Spleen (tissue), 11 donors: ENCODE data around the gene PAK1IP1. TPM values are rescaled to one million over a fixed set of nuclear protein-coding genes. Genes with fewer than 3 reads are reported as not detected.
"Not testable (repeated sequence)": the region's sequence is repeated elsewhere in the genome, so short reads cannot be mapped to it uniquely, and the experiment has no call there.

Experiments used
- DNase-seq: peaks from one replicate; pipeline ENCODE4 v3.0.0-alpha.2; 2020
- H3K27ac ChIP-seq, 8 donors: fragments of 200-600 bp; sonication (generic) in 7 of 8; 1 replicate in 4 of 8; 2 replicates in 4 of 8; pipeline versions ENCODE4 v1.5.0 to v1.8.0; 2016 to 2021; ENCODE audit warnings: inconsistent platforms in 4 of 8, mild to moderate bottlenecking in 4 of 8, moderate library complexity in 1 of 8
- H3K27me3 ChIP-seq, 7 donors: fragments of 200-600 bp; sonication (generic) in 6 of 7; replicated peaks in 1 of 7; 1 replicate in 4 of 7; 2 replicates in 3 of 7; pipeline versions ENCODE4 v1.5.0 to v1.8.0; 2016 to 2021; ENCODE audit warnings: inconsistent platforms in 3 of 7, mild to moderate bottlenecking in 1 of 7
- H3K36me3 ChIP-seq, 6 donors: fragments of 200-600 bp; sonication (generic) in 5 of 6; 1 replicate in 4 of 6; 2 replicates in 2 of 6; pipeline versions ENCODE4 v1.5.0 to v1.8.0; 2016 to 2021; ENCODE audit warnings: inconsistent platforms in 2 of 6
- H3K4me1 ChIP-seq, 6 donors: fragments of 200-600 bp; sonication (generic) in 5 of 6; 1 replicate in 3 of 6; 2 replicates in 3 of 6; pipeline versions ENCODE4 v1.5.0 to v1.8.0; 2016 to 2021; ENCODE audit warnings: inconsistent platforms in 3 of 6
- H3K4me3 ChIP-seq, 8 donors: fragments of 200-600 bp; sonication (generic) in 7 of 8; 1 replicate in 4 of 8; 2 replicates in 4 of 8; pipeline versions ENCODE4 v1.5.0 to v1.8.0; 2016 to 2021; ENCODE audit warnings: inconsistent platforms in 4 of 8, mild to moderate bottlenecking in 4 of 8, moderate library complexity in 2 of 8
- H3K9me3 ChIP-seq, 8 donors: fragments of 200-600 bp; sonication (generic) in 7 of 8; 1 replicate in 4 of 8; 2 replicates in 4 of 8; pipeline versions ENCODE4 v1.5.0 to v1.8.0; 2016 to 2021; ENCODE audit warnings: inconsistent platforms in 4 of 8
- POLR2A ChIP-seq, 3 donors: fragments of 450-650 bp; IDR thresholded peaks; one replicate each; pipeline ENCODE4 v1.5.1; 2017; ENCODE audit warnings: antibody characterized with exemption in 3 of 3, mild to moderate bottlenecking in 1 of 3
- POLR2AphosphoS5 ChIP-seq, 3 donors: sonication (generic); formaldehyde crosslinking; IDR thresholded peaks; one replicate each; pipeline ENCODE4 v1.5.1; 2017; ENCODE audit warnings: antibody characterized with exemption in 3 of 3
- WGBS, 5 donors: extraction: QIAGEN DNeasy Blood & Tissue Kit in 3 of 5; methylation state at CpG; one replicate each; pipeline versions ENCODE4 v1.1.5 to v1.1.7; 2013 to 2018; 5-methylcytosine and 5-hydroxymethylcytosine counted together
- intact Hi-C: fragments of 100-400 bp; cut with DNase I; formaldehyde crosslinking; loops from one replicate; pipeline ENCODE4 v1.15.0; 2023; ENCODE audit warnings: low total_unique reads
- polyA plus RNA-seq, 3 donors: library from polyadenylated mRNA; stranded (reverse); fragments of 200-250 nt; gene quantifications; one replicate each; pipeline ENCODE4 v1.2.1, GENCODE V29; 2013
- total RNA-seq, 7 donors: library from RNA; depleted of rRNA in 3 of 7; stranded (reverse); fragments of >200 nt in 3 of 7; fragmentation: NEBNext Ultra II Directional in 4 of 7; extraction: Animal tissue kit (Norgen Biotek cat#: 25700) in 4 of 7; gene quantifications; one replicate each; pipeline versions ENCODE4 v1.1.0 to v1.2.1, GENCODE V29; 2016 to 2021
- TF ChIP-seq, protein P1 (sequence below), 11 experiments: fragments of 200-600 bp in 7 of 11; fragments of 450-650 bp in 4 of 11; sonication (generic) in 4 of 11; IDR thresholded peaks in 8 of 11; conservative IDR thresholded peaks in 3 of 11; 1 replicate in 7 of 11; 2 replicates in 4 of 11; pipeline versions ENCODE4 v1.4.0 to v1.8.0; 2016 to 2021; ENCODE audit warnings: antibody characterized with exemption in 11 of 11, inconsistent platforms in 4 of 11, mild to moderate bottlenecking in 1 of 11
- donor health status: healthy with polysubstance abuse.
- donor health status: DM: no; HTN: no; CAD: no; lungs with moderate emphysema.
- donor health status: DM: no; HTN: no; CAD: no.
- donor health status: Bipolar disorder and iron deficiency.
- donor health status: healthy.
- donor health status: DM: no; HTN: no; CAD: no.
- donor health status: DM: yes; HTN: yes; CAD: no.

Gene PAK1IP1
- total and polyA plus RNA-seq, 10 donors, result 7.3 to 14.7 (median 10.9) TPM

DNA sequence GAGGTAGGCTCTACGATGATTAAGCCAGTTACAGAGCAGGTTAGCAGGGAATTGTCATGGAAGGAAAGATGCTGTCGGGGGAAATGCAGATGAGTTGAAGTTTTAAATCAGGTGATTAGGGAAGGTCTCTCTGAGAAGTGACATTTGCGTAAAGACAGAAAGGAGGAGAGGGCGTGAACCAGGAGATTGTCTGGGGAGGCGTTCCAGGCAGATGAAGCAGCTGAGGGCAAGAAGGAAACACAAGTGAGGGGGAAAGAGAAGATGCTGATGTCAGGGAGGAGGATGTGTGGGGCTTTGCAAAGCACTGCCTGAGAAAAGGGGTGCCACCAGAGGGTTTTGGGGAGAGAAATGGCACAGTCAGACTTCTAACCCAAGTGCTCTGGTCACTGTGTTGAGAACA is 50.3 kb downstream of the PAK1IP1 start:
- H3K27ac ChIP-seq, result no peak overlapping the region

DNA sequence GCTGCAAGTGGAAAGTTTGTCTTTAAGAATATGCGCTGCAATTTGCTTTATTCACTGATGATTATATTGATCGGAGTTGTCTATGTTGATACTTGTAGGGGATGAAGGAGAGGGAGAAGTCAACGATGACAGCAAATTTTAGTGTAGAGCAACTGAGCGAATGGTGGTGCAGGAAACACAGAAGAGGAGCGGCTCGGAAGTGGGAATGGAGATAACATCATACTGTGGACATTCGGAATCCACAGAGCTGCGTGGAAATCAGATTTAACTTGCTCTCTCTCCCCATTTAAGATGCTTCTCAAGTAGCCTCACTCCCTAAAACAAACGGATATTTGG is 52.1 kb downstream of the PAK1IP1 start:
- H3K27me3 ChIP-seq, result no peaks in the 10 kb centered on the region
- H3K36me3 ChIP-seq, result peaks cover 0 to 33% (median 6%) of the 10 kb centered on the region in 6 donors
- peaks cover 9 to 56% (median 37%) of the 10 kb centered on the region in 6 donors for H3K4me1 ChIP-seq
- no peaks in the 10 kb centered on the region for H3K9me3 ChIP-seq
- intact Hi-C loops, result loop anchor here (10.0 kb wide), 1 partner anchor 52 kb away; the partner anchor contains the start of genes C6orf52 and PAK1IP1
- peak overlapping the region; percentile 50 to 82 (median 65) for H3K4me3 ChIP-seq
- H3K27ac ChIP-seq, result peak overlapping the region in 7 of 8 donors; percentile 84 to 90 (median 89)
- WGBS, 5 donors, result 35 to 42% (median 38%) methylated on average over 9 of the region's 9 CpGs
- no peak for DNase-seq
- no peak for TF ChIP-seq POLR2A (IDR thresholded peaks at IDR 0.05)
- TF ChIP-seq, protein P1, sequence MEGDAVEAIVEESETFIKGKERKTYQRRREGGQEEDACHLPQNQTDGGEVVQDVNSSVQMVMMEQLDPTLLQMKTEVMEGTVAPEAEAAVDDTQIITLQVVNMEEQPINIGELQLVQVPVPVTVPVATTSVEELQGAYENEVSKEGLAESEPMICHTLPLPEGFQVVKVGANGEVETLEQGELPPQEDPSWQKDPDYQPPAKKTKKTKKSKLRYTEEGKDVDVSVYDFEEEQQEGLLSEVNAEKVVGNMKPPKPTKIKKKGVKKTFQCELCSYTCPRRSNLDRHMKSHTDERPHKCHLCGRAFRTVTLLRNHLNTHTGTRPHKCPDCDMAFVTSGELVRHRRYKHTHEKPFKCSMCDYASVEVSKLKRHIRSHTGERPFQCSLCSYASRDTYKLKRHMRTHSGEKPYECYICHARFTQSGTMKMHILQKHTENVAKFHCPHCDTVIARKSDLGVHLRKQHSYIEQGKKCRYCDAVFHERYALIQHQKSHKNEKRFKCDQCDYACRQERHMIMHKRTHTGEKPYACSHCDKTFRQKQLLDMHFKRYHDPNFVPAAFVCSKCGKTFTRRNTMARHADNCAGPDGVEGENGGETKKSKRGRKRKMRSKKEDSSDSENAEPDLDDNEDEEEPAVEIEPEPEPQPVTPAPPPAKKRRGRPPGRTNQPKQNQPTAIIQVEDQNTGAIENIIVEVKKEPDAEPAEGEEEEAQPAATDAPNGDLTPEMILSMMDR (IDR thresholded peaks at IDR 0.05 in 8 of 11, conservative IDR thresholded peaks at IDR 0.05 in 3 of 11), result no peak
- TF ChIP-seq POLR2AphosphoS5 (IDR thresholded peaks at IDR 0.05), result no peak

More for the DNA sequence above, 50.3 kb downstream of the PAK1IP1 start:
- TF ChIP-seq POLR2AphosphoS5 (IDR thresholded peaks at IDR 0.05) (no peak), POLR2A (IDR thresholded peaks at IDR 0.05) (no peak)
- TF ChIP-seq, protein P1 (IDR thresholded peaks at IDR 0.05 in 8 of 11, conservative IDR thresholded peaks at IDR 0.05 in 3 of 11), result no peak
- H3K4me3 ChIP-seq, result no peak overlapping the region
- intact Hi-C loops, result loop anchor here (10.0 kb wide), 1 partner anchor 50 kb away; the partner anchor contains the start of genes C6orf52 and PAK1IP1
- WGBS, 5 donors, result 86 to 94% (median 92%) methylated on average over 5 of the region's 5 CpGs
- no peaks in the 10 kb centered on the region for H3K27me3 ChIP-seq
- peaks cover 9 to 40% (median 31%) of the 10 kb centered on the region in 6 donors for H3K4me1 ChIP-seq
- peaks cover 0 to 4% (median 0%) of the 10 kb centered on the region in 8 donors for H3K9me3 ChIP-seq
- no peak for DNase-seq
- peaks cover 0 to 19% (median 0%) of the 10 kb centered on the region in 6 donors for H3K36me3 ChIP-seq

DNA sequence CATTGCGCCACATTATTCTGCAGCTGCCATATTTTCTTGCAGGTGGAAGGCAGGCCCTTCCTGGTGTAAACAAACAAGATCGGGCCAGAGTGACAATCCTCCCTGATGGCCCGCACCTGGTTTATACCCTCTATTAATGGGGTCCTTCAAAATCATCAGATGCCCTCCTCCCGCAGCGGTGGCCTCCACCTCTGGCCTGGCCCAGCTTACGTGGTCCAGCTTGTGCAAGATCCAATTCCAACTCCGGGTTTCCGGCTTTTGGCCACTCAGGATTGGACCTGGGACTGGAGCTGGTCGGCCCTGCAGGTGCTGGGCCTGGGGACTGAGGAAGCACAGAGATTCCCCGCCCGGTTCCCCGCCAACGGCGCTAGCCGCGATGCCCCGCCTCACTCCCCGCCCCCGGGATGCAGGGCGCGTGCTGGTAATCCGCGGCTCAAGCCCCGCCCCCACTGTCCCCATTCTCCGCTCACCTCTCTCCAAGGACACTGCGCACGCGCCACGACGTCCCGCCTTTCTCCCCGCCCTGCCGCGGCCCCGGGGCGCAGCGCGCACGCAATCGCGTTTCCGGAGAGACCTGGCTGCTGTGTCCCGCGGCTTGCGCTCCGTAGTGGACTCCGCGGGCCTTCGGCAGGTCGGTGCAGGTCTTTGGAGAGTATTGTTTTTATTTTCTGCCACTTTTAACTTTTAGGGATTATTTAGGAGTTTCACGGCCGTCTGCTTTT is 52.6 kb downstream of the PAK1IP1 start, which contains the start of gene TMEM14B:
TMEM14B (plus strand) TSS at position 555 of the 722 bp plus-strand sequence. CDS start 1,441 bp downstream, outside the sequence.
- peak; percentile 100 for DNase-seq
- peak in 1 of 3 donors; percentile 16 for TF ChIP-seq POLR2A (IDR thresholded peaks at IDR 0.05)
- peak; percentile 97 to 99 (median 98) for TF ChIP-seq POLR2AphosphoS5 (IDR thresholded peaks at IDR 0.05)
- TF ChIP-seq, protein P1 (IDR thresholded peaks at IDR 0.05 in 8 of 11, conservative IDR thresholded peaks at IDR 0.05 in 3 of 11), result peak in 3 of 11 experiments; percentile 22 to 39 (median 25)
- H3K27ac ChIP-seq, result peak within 1 kb of the TSS; percentile 80 to 90 (median 88)
- H3K9me3 ChIP-seq, result no peaks in the 10 kb centered on the region
- intact Hi-C loops, result loop anchor here (10.0 kb wide), 1 partner anchor 53 kb away; the partner anchor contains the start of genes C6orf52 and PAK1IP1
- peaks cover 9 to 59% (median 37%) of the 10 kb centered on the region in 6 donors for H3K4me1 ChIP-seq
- peak within 1 kb of the TSS; percentile 50 to 82 (median 65) for H3K4me3 ChIP-seq
- no peaks in the 10 kb centered on the region for H3K27me3 ChIP-seq
- peaks cover 0 to 33% (median 7%) of the 10 kb centered on the region in 6 donors for H3K36me3 ChIP-seq
- WGBS, 5 donors, result 1 to 2% (median 1%) methylated on average over 21 to 52 of the region's 52 CpGs

DNA sequence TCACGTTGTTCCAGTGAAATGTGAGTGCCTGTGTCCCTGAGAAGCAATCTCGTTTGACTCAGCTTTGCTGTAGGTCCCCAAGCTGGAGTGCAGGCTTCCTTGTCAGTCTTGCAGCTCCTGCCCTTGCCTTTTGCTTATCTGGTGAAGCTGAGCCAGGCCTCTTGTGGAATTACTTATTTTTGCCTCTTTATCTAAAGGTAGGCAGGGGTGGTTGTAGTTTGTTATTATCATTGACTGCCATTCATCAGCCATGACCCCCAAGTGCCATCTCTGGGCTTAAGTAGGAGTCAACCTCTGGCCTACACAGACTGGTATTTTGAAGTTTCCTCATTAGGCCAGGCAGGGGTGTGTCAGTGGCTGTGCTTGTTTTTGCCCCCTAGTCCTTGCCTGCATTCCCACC is 55.0 kb downstream of the PAK1IP1 start:
- DNase-seq, result no peak
- Histone ChIP-seq H3K4me1 (peaks cover 9 to 59% (median 37%) of the 10 kb centered on the region in 6 donors), H3K27me3 (no peaks in the 10 kb centered on the region), H3K4me3 (no peak overlapping the region), H3K9me3 (no peaks in the 10 kb centered on the region), H3K36me3 (peaks cover 0 to 55% (median 28%) of the 10 kb centered on the region in 6 donors), H3K27ac (no peak overlapping the region)
- 65 to 84% (median 74%) methylated on average over 2 of the region's 2 CpGs for WGBS, 5 donors
- TF ChIP-seq, protein P1 (IDR thresholded peaks at IDR 0.05 in 8 of 11, conservative IDR thresholded peaks at IDR 0.05 in 3 of 11), result no peak
- TF ChIP-seq POLR2AphosphoS5 (IDR thresholded peaks at IDR 0.05) (no peak), POLR2A (IDR thresholded peaks at IDR 0.05) (no peak)
- intact Hi-C loops, result loop anchor here (10.0 kb wide), 1 partner anchor 55 kb away; the partner anchor contains the start of genes C6orf52 and PAK1IP1

DNA sequence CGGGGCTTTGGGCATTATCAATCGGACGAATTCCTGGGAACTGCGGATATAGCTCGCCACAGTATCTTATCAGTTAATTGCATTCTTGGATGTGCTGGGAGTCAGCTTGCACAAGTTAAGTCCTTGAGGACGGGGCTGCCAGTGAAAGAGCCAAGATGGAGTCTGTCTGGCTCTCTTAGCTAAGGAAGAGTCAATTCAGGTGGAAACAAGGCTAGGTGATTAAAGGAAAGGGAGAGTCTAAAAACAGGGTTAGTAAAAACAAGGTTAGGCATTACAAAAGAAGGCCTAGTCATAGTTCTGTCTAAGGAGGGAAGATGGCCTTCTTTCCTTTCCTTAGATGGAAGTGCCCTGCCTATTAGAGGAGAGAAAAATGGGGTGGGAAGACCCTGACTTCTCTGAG is 55.8 kb downstream of the PAK1IP1 start:
- 86 to 95% (median 90%) methylated on average over 6 of the region's 6 CpGs for WGBS, 5 donors
- peaks cover 0 to 63% (median 36%) of the 10 kb centered on the region in 6 donors for H3K36me3 ChIP-seq
- H3K4me3 ChIP-seq, intact Hi-C loops, H3K27me3 ChIP-seq, H3K27ac ChIP-seq, DNase-seq, H3K9me3 ChIP-seq: not testable (repeated sequence)
- H3K4me1 ChIP-seq, result peaks cover 9 to 59% (median 37%) of the 10 kb centered on the region in 6 donors

DNA sequence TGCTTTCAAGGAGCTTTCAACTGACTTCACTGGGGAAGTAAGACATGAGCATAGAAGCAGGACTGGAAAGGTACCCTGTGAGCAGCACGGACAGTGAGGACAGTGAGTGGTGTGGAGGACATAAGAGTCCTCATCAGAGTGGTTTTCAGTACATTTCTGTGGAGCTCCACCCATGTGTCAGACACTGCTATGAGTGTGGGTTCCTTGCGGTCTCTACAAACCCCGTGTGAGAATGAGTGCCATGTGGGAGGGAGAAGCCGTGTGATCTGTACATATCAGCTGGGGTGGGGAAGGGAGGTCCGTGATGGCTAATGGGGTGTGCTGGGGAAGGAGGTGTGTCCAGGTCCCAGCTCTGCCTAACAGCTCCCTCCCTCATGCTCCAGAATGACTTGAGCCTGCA is 57.0 kb downstream of the PAK1IP1 start:
- Histone ChIP-seq H3K36me3 (peaks cover 0 to 75% (median 45%) of the 10 kb centered on the region in 6 donors), H3K4me1 (peaks cover 9 to 52% (median 32%) of the 10 kb centered on the region in 6 donors)
- WGBS, 5 donors, result 78 to 96% (median 85%) methylated on average over 3 to 5 of the region's 5 CpGs

More for the DNA sequence above, 57.0 kb downstream of the PAK1IP1 start:
- H3K27ac ChIP-seq, DNase-seq, H3K4me3 ChIP-seq, intact Hi-C loops, H3K9me3 ChIP-seq, H3K27me3 ChIP-seq: not testable (repeated sequence)
